RCC 7860 (cell line): ENCODE data around the gene BCDIN3D.
A peak's percentile ranks its signal among the peaks of the same experiment; 100 is the strongest.
"Not testable (repeated sequence)": the region's sequence is repeated elsewhere in the genome, so short reads cannot be mapped to it uniquely, and the experiment has no call there.

Experiments used
- DNase-seq: peaks from one replicate; pipeline ENCODE4 v3.0.0-alpha.2; 2015; ENCODE audit warnings: low spot score
- FAIRE-seq: peaks from 2 replicates; lab custom pipeline; 2012; peaks lifted over from hg19 to GRCh38; lab: Jason Lieb, UNC

Gene BCDIN3D

DNA sequence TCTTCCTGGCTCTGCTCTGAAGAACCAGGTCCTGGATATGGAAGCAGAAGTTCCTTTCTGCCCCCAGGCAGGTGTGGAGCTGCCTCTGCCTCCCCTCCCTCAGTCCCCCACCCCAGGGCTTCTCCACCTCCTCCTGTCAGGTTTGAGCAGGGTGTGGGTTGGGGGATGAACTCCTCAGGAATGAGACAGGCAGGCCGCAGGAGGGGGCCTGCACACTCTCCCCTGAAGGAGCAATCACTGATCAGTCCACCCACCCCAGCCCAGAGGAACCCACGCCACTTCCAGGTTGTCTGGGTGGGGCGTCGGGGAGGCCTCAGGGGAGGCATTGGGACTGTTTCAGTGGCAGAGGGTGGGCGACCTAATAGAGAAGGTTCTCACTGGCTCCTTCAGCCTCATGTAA is 34.2 kb upstream of the BCDIN3D start:
- DNase-seq, result no peak
- FAIRE-seq, result no peak

DNA sequence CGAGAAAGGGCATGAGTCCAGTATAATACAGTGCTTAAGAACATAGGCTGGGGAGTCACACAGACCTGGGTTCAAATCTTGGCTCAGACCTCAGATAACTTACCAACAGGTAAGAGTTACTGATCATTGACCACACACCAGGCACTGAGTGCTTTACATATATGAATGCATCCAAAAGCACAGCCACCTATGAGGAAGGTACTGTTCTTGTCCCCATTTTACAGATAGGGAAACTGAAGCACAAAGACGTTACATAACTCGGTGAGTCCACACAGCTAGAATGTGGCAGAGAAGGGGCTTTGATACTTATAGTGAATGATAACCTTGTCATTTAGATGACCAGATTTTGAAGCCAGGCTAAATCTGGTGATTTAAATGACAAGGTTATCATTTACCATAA is 33.2 kb upstream of the BCDIN3D start:
- DNase-seq (no peak), FAIRE-seq (no peak)

GRCh38 chr12:49875115-49875720 is 32.3 kb upstream of the BCDIN3D start:
- no peak for FAIRE-seq
- DNase-seq, result no peak

DNA sequence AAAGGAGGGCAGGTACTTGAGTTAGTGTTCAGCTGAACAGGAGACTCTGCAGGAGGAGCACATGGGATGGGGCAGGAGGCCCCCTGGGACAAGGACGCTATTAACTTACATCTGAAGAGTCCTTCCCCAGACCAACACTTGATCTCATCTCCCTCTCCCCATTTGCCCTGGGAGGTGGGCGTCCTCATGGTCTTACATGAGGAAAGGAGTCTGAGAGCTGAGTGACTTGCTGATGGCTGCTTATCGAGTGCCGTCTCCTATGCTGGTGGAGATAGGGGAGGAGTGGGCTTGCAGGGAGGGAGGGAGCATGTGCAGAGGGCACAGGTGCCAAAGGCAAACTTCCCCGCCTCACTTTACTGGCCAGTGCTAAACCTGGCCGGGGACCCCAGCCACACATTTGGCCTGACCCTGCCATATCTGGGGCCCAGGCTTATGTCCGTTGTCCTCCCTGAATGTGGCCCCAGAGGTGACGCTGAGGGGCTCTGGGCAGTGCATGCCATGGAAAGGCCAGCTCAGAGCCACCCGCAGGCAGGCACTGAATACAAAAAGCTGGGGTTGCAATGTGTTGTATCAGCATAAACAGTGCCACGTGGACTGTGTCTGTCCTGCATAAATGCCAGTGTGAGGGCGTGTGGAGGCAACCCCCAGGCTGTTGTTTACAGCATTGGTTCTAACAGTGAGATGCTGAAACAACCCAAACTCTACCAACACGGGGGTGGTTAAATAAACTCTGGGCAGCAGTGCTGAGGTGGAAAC is 31.4 kb upstream of the BCDIN3D start:
- DNase-seq, result no peak
- FAIRE-seq, result no peak

DNA sequence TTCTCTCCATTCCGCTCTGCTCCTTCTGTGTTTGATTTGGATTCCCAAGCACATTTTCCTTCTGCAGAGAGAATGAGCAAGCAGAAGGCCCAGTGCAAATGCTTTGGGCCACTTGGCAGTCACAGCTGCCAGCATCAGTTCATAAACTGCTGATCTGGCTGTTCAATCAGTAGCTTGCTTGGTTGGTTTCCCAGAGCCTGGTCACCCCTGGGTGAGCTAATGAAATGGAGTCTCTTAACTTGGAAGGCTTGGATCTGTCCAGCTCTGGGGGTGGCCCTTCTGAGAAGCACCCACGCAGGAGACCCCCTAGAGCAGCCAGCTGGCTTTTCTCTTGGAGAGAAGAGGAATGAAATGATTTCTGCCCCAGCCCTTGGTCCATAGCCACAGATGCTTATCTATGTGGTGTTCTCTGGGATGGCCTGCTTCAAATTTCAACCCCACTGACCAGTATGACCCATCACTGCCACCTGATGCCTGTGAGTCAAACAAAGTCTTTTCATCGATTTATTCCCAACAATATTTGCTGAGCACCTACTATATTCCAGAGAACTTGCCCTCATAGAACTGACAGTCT is 30.5 kb upstream of the BCDIN3D start:
- FAIRE-seq (no peak), DNase-seq (no peak)

- DNase-seq (no peak), FAIRE-seq (no peak)
Measured at GRCh38 chr12:49872781-49873181, 29.9 kb upstream of the BCDIN3D start.

- FAIRE-seq, result no peak
- DNase-seq, result no peak
Measured at GRCh38 chr12:49872381-49872780, 29.5 kb upstream of the BCDIN3D start.

DNA sequence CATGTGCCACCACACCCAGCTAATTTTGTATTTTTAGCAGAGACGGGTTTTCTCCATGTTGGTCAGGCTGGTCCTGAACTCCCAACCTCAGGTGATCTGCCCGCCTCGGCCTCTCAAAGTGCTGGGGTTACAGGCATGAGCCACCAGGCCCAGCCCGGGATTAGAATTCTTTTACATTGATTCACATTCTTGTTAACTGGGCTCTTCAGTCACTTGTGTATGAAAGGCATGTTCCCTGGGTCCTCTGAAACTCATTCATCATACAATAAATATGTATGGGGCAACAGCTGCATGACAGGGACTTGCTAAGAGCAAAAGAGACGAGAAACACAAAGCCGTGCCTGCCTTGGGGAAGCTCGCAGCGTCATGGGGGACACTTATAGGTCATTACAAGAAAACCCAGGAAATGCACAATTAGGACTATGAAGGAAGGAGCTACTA is 28.9 kb upstream of the BCDIN3D start:
- DNase-seq, FAIRE-seq: not testable (repeated sequence)

DNA sequence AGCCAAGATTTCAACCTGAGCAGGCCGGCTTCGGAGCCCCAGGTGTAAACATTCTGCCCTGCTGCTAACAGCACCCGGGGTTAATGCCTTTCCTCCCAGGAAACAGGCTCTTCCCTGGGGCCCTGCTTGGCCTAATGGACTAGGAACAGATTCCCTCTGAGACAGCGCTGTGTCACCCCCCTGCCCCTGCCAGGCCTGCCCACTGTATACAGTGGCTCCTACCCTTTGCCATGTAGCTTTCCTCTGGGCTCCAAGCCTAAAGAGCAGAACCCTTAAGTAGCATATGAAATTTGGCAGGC is 28.3 kb upstream of the BCDIN3D start:
- no peak for FAIRE-seq
- DNase-seq, result no peak

- FAIRE-seq, result no peak
- DNase-seq, result no peak
Measured at GRCh38 chr12:49870501-49871262, 27.8 kb upstream of the BCDIN3D start.

GRCh38 chr12:49869816-49870500 is 27.1 kb upstream of the BCDIN3D start:
- no peak for FAIRE-seq
- DNase-seq, result no peak

GRCh38 chr12:49868952-49869815 is 26.3 kb upstream of the BCDIN3D start:
- DNase-seq (peak; percentile 42), FAIRE-seq (no peak)

- no peak for DNase-seq
- no peak for FAIRE-seq
Measured at GRCh38 chr12:49868449-49868848, 25.5 kb upstream of the BCDIN3D start.

DNA sequence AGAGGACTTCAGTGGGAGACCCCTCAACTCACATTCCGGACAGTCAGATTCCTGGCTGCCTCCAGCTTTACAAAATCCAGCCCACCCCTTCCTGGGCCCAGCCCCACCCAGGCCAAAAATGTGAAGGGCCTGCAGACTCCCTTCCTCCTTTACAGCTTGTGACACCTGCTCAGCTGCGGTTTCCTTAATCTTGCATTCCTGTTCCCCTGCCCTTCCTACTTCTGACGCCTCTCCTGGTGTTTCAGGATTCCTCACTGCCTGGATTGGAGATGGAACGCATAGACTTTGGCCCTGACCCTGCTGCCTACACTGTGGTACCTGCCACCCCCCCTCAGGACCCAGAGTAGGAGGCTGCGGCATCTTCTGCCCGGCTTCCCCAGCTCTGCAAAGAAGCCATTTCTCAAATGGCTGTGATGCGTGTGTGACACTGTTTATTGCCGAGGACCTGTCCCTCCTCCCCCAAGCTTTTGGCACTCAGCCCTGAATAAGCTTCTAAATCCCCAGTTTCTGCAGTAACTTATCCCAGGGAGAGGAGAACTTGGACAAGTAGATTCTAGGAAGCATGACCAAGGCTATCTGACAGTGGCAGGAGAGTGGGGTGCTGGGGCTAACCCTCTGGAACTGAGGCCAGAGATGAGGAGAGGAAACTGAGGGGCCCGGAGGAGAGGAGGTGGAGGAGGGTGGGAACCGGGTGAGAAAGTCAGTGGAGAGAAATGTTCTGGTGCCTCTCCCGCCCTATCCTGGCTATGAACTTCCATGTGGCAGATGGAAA is 24.9 kb upstream of the BCDIN3D start:
- FAIRE-seq (no peak), DNase-seq (no peak)

GRCh38 chr12:49866859-49867569 is 24.1 kb upstream of the BCDIN3D start:
- DNase-seq (peak; percentile 14), FAIRE-seq (no peak)

- no peak for DNase-seq
- FAIRE-seq, result no peak
Measured at GRCh38 chr12:49865782-49866135, 22.9 kb upstream of the BCDIN3D start.

- no peak for FAIRE-seq
- DNase-seq, result no peak
Measured at GRCh38 chr12:49865109-49865781, 22.3 kb upstream of the BCDIN3D start.

GRCh38 chr12:49864798-49865090 is 21.8 kb upstream of the BCDIN3D start:
- DNase-seq (no peak), FAIRE-seq (no peak)
